ENCODE measurements around the gene GEMIN4.

DNA sequence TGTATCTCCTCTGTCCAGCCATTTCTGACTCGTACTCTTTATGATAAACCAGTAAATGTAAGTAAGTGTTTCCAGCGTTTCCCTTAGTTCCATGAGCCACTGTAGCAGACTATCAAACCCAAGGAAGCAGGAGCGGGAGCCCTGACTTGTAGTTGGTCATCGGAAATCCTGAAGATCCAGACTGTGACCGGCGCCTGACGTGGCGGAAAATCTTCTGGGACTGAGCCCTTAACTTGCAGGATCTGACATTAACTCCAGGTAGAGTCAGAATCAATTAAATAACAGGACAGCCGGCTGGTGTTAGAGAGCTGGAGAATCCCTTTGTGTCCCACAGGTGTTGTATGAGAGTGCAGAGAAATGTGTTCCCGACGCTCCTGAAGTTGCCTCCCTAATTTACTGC lies 26.0 kb upstream of the GEMIN4 start:
- no peak for TF ChIP-seq POLR2A (IDR thresholded peaks at IDR 0.05)
- TF ChIP-seq, protein P1, sequence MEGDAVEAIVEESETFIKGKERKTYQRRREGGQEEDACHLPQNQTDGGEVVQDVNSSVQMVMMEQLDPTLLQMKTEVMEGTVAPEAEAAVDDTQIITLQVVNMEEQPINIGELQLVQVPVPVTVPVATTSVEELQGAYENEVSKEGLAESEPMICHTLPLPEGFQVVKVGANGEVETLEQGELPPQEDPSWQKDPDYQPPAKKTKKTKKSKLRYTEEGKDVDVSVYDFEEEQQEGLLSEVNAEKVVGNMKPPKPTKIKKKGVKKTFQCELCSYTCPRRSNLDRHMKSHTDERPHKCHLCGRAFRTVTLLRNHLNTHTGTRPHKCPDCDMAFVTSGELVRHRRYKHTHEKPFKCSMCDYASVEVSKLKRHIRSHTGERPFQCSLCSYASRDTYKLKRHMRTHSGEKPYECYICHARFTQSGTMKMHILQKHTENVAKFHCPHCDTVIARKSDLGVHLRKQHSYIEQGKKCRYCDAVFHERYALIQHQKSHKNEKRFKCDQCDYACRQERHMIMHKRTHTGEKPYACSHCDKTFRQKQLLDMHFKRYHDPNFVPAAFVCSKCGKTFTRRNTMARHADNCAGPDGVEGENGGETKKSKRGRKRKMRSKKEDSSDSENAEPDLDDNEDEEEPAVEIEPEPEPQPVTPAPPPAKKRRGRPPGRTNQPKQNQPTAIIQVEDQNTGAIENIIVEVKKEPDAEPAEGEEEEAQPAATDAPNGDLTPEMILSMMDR (IDR thresholded peaks at IDR 0.05): no peak

All from vagina (tissue), 2 donors.